NCI-H69 (cell line): Measurements from ENCODE around the gene IL17RD.
A peak's percentile ranks its signal among the peaks of the same experiment; 100 is the strongest.
"Not testable (repeated sequence)": the region's sequence is repeated elsewhere in the genome, so short reads cannot be mapped to it uniquely, and the experiment has no call there.

Experiments used
- DNase-seq: peaks from one replicate; lab custom pipeline; 2025; lab: John Stamatoyannopoulos, UW

Gene IL17RD

GRCh38 chr3:57093489-57093888 is 71.7 kb downstream of the IL17RD start:
- DNase-seq = no peak

- DNase-seq = no peak
Measured at GRCh38 chr3:57091521-57092273, 73.5 kb downstream of the IL17RD start.

- no peak for DNase-seq
Measured at GRCh38 chr3:57089043-57089442, 76.1 kb downstream of the IL17RD start.

GRCh38 chr3:57088503-57088902 is 76.7 kb downstream of the IL17RD start:
- no peak for DNase-seq

- DNase-seq = no peak
Measured at GRCh38 chr3:57087361-57088092, 77.6 kb downstream of the IL17RD start.

GRCh38 chr3:57086201-57086600 is 79.0 kb downstream of the IL17RD start:
- no peak for DNase-seq

- DNase-seq = no peak
Measured at GRCh38 chr3:57085211-57085610, 79.9 kb downstream of the IL17RD start.

GRCh38 chr3:57083266-57083995 is 81.7 kb downstream of the IL17RD start:
- not testable (repeated sequence) for DNase-seq

- DNase-seq = no peak
Measured at GRCh38 chr3:57082481-57082880, 82.7 kb downstream of the IL17RD start.

- DNase-seq = no peak
Measured at GRCh38 chr3:57081173-57081572, 84.0 kb downstream of the IL17RD start.

GRCh38 chr3:57080171-57080570 is 85.0 kb downstream of the IL17RD start:
- peak; percentile 0 for DNase-seq

GRCh38 chr3:57079474-57079831 is 85.7 kb downstream of the IL17RD start:
- DNase-seq = no peak

GRCh38 chr3:57078635-57079473 is 86.3 kb downstream of the IL17RD start:
- DNase-seq = peak; percentile 59

GRCh38 chr3:57078344-57078634 is 86.9 kb downstream of the IL17RD start:
- DNase-seq = peak; percentile 34

- no peak for DNase-seq
Measured at GRCh38 chr3:57077630-57078343, 87.4 kb downstream of the IL17RD start.

GRCh38 chr3:57076422-57076951 is 88.7 kb downstream of the IL17RD start:
- no peak for DNase-seq

GRCh38 chr3:57074135-57074534 is 91.0 kb downstream of the IL17RD start:
- DNase-seq = no peak

GRCh38 chr3:57073628-57074027 is 91.5 kb downstream of the IL17RD start:
- DNase-seq = no peak

GRCh38 chr3:57069503-57069902 is 95.7 kb downstream of the IL17RD start:
- DNase-seq = no peak

- DNase-seq = peak; percentile 0
Measured at GRCh38 chr3:57068437-57069089, 96.6 kb downstream of the IL17RD start.

GRCh38 chr3:57066471-57066870 is 98.7 kb downstream of the IL17RD start:
- no peak for DNase-seq
